ENCODE data around the gene MMP12.

The MMP12 gene

GRCh38 chr11:102850973-102851745 is 23.6 kb downstream of the MMP12 start:
- no peak for DNase-seq

- DNase-seq: no peak
Measured at GRCh38 chr11:102849311-102849710, 25.5 kb downstream of the MMP12 start.

GRCh38 chr11:102846292-102846691 is 28.5 kb downstream of the MMP12 start:
- DNase-seq: no peak

- no peak for DNase-seq
Measured at GRCh38 chr11:102843489-102843888, 31.3 kb downstream of the MMP12 start, which contains the start of gene MMP3. TSS of gene MMP3 (minus strand) at chr11:102843609. CDS start at chr11:102843546, 63 bp downstream.

- no peak for DNase-seq
Measured at GRCh38 chr11:102842930-102843329, 31.9 kb downstream of the MMP12 start.

GRCh38 chr11:102840018-102840417 is 34.8 kb downstream of the MMP12 start:
- DNase-seq: no peak

GRCh38 chr11:102837646-102838045 is 37.1 kb downstream of the MMP12 start:
- DNase-seq: no peak

GRCh38 chr11:102837156-102837555 is 37.6 kb downstream of the MMP12 start:
- DNase-seq: no peak

- DNase-seq: no peak
Measured at GRCh38 chr11:102836290-102836875, 38.4 kb downstream of the MMP12 start.

- DNase-seq: no peak
Measured at GRCh38 chr11:102833731-102834130, 41.1 kb downstream of the MMP12 start.

GRCh38 chr11:102832612-102833011 is 42.2 kb downstream of the MMP12 start:
- DNase-seq: no peak

- peak in 10 of 56 donors; percentile 0 to 41 (median 2) for DNase-seq
Measured at GRCh38 chr11:102831489-102832440, 43.0 kb downstream of the MMP12 start.

GRCh38 chr11:102831128-102831488 is 43.7 kb downstream of the MMP12 start:
- no peak for DNase-seq

- DNase-seq: no peak
Measured at GRCh38 chr11:102830001-102830727, 44.6 kb downstream of the MMP12 start.

- no peak for DNase-seq
Measured at GRCh38 chr11:102829316-102830000, 45.3 kb downstream of the MMP12 start.

- DNase-seq: no peak
Measured at GRCh38 chr11:102824556-102824955, 50.2 kb downstream of the MMP12 start.

- DNase-seq: no peak
Measured at GRCh38 chr11:102819491-102819890, 55.3 kb downstream of the MMP12 start.

GRCh38 chr11:102813484-102813883 is 61.3 kb downstream of the MMP12 start:
- no peak for DNase-seq

All from nucleus accumbens (tissue), 56 donors.